Hematopoietic multipotent progenitor cell treated with erythropoietin and hydrocortisone succinate and interleukin-3 and kit ligand, for 8 days (in vitro differentiated cells): Measurements from ENCODE around the gene PHF21B.
"Not testable (repeated sequence)": the region's sequence is repeated elsewhere in the genome, so short reads cannot be mapped to it uniquely, and the experiment has no call there.

Experiments used
- DNase-seq: peaks from one replicate; pipeline ENCODE4 v3.0.0-alpha.2; 2015

Gene PHF21B

DNA sequence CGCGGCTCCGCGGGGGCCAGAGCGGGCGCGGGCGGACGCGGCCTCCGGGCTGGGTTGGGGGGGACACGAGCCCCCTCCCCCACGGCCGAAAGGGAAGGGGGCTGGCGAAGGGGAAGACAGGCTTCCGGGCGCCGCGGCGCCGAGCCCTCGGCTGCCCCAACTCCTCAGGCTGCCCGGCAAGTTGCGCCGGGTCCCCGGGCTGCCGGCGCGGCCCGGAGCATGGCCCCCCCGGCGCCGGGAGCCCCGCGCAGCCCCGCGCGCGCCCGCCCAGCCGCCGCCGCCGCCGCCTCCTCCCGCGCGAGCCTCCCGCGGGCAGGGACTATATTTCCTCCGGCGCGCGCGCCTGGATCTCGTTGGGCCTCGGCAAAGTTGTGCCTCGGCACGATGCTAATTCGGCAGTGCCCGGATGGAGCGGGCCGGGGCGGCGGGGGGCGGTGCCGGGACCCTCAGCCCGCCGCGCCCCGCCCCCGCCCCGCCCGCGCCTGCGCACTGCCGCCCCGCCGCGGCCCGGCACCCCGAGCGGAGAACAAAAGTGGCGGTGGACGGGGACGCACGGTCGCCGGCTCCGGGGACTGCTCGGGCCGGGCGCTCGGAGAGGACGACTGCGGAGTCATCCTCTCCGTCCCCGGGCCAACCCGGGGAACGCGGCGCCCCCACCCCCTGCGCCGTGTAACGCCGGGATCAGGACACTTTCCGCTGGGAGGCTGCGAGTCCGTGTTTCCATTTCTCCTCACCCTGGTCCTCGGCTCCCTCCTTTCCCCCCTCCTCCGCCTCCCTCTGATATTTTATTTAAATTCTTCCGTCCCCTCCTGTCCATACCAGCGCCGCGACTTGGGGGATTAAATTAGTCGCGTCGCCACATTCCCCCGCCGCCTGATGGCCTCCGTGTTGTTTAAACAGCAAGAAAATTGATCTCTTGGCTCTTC is at the start of gene PHF21B:
Gene PHF21B (minus strand): TSS at position 400 of the 926 bp plus-strand sequence. CDS start 456 bp downstream, outside the sequence.
- no peak for DNase-seq

DNA sequence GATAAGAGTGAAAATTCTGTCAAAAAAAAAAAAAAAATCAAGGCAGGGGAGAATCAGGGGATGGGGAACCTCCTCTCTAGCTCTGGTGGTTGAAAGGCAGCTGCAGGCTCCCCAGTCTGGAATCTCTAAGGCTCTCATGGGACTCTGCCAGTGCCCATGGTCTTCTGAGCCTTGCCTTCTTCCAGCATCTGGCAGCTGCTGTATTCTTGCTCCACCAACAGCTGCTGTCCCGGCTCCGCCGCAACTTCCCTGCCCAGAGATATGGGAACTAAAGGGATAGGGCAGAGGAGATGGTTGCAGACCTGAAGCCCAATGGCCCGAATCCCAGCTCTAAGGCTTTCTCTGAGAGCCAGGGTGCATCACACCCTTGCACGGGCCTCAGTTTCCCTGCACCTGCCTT is 49.5 kb upstream of the PHF21B start:
- DNase-seq = no peak

DNA sequence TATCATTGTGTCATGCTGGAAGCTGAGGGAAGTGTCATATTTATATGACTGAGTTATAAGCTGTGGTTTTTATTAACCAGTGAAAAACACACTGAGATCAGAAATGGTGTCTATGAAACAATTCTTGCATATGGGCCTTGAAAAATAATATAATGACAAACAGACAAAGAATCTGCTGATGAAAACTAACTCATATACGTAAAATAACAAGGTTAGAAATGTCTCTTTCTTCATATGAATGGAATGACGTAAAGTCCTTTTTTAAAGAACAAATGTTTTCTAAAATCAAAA is 48.8 kb upstream of the PHF21B start:
- DNase-seq = no peak

DNA sequence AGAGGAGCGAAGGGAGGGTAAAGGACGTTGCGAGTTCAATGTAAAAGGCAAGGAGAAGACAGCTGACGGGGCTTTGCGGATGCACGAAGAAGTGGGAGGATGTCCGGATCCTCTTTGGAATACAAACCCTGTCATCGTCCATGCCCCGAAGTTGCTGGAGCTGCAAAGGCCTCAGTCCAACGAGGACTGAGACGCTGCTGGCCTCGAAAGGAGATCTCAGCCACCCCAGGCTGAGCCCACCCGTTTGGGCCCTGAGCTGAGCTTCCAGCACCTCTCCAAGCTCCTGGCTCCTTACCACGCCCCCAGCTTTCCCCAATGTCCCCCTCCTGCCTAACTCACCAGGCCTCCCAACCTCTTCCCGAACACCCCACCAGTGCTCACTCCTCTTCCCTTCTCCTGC is 46.1 kb upstream of the PHF21B start:
- no peak for DNase-seq

DNA sequence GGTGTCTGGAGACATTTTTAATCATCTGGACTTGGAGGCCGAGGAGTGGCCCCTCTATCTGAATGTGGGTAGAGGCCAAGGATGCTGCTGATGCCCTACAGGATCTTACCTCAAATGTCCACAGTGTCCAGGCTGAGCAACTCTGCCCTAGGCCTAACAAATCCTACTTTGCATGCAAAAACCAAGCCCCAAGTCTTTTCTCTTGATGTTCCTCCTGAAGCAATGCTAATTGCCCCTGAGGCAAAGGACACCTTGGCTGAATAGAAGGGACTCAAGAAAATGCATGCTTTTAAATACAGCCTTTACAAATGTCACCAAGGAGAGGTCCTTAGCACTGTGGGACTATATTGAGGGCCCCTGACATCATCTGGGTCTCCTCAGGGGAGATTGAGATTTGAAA is 43.8 kb upstream of the PHF21B start:
- no peak for DNase-seq

DNA sequence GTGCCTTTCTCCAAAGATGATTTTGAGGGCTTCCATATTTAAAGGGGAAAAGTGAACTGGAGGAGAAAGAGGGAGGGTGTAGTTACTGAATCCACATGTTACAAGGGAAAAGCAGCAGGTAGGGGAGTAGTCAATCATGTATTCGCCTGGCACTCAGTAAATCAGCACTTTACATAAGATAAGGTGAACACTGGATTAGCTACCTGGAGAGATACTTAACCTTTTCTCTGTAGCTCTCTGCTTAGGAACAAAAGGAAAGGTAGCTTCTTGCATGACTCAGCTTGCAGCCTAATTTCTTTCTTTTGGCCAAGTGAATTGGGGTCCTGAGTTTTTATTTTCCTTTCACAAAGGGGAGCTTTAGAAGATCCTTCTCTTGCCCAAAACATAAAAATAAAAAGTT is 43.3 kb upstream of the PHF21B start:
- DNase-seq = no peak

DNA sequence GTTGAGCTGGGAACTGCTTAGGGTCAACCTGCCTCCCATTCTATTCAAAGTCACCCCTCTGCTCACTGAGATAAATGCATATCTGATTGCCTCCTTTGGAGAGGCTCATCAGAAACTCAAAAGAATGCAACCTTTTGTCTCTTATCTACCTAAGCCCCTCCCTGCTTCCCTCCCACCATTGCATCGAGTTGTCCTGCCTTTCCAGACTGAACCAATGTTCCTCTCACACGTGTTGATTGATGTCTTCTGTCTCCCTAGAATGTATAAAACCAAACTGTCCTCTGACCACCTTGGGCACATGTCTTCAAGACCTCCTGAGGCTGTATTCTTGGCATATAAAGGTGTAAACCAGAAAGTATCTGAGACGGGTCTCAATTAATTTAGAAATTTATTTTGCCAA is 42.9 kb upstream of the PHF21B start:
- not testable (repeated sequence) for DNase-seq

DNA sequence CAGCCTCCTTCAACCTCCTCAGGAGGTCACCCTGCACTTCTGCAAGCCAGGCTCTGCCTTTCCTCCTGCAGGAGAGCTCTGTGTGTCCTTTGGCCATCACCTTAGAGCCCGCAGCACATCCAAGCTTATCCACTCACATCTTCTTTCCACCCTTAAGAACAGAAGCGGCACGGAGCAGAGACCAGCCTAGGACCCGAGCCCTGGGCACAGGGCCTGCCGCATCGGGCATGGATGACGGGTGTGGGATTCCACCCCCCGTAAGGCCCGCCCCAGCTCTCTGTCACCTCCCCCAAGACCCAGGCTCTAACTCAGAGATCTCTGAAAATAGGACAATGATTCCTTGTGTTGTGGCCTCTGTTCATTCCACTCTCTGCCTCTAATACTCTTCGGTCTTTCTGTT is 42.1 kb upstream of the PHF21B start:
- no peak for DNase-seq

DNA sequence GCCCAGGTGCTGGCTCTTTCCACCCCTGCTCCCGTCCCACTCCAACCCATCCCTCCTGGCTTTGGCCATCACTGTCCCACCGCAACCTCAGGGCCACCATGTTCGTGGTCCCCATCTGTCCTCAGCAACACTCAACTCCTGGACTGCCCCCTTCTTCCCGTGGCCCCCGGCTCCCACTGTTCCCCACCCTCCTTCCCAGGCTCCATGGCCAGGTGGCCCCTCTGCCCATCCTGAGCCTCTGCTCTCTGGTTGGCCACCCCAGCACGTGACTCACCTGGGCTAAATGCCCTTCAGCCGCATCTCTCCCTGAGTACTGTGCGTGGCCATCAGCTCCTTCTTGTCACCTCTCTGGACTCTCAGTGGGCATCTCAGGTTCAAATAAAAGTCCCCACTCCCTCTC is 41.6 kb upstream of the PHF21B start:
- no peak for DNase-seq

DNA sequence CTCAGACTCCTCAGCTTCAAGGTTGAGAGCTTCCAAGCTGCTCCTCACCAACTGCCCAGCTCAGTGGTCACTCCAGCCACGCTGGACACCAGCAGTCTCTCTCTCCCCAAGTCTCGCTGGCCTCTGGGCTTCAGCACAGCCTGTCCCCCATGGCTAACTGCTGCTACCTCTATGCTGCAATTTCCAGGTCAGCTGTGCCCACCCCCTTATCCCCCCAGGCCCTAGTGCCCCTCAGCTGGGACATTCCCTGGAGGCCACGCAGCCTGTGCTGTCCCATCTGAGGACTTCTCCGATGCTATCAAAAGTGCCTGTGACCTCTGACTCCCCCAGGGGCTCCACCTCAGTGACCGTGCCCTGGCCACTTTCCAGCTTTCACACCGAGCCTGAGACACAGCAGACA is 37.5 kb upstream of the PHF21B start:
- no peak for DNase-seq

DNA sequence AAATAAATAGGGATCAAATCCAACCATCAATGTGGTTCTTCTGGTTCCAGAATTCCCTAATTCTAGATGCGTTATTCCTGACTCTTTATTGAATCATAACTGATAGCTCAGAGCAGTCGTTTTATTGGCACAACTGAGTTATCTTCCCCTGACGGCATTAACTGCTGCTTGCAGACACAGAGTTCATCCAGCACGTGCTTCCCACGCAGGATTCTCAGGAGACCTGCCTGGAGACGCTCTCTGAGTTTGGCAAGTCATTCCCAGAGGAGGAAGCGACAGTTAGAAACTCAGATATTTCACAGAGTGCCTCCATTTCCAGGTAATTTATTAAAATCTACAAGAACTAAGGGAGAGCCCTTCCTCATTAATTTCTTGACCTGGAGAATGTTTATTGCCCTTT is 35.4 kb upstream of the PHF21B start:
- no peak for DNase-seq

DNA sequence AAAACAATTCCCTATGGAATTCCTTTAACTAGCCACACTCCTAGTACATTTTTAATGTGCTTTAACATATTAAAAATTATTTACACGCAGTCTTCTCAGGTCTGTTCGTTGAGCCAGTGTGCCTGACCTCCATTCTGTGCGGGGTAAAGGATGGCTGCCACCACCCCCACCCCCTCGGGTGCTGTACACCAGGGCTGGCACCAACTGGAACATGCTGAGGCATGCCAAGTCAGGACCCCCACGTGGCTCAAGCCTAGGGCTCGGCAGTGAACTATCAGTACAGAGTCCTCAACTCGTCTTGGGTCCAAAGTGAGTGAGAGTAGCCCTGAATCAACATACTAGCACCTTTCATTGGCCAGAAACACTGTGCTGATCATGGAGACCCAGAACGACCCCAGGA is 32.5 kb upstream of the PHF21B start:
- DNase-seq = no peak

DNA sequence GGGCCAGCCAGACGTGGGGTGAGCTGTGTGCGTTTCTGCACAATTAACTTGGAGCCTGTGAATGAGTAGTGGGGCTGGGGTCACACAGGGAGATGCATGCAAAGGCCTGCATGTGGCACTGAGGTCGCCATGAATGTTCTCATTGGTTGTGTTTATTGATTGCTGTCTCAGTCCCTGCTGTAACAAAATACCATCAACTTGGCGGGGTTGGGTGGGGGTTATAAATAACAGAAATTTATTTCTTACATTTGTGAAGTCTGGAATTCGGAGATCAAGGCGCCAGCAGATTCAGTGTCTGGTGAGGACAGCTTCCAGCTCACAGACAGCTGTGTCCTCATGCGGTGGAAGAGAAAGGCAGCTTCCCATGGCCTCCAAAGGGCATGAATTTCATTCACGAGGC is 29.3 kb upstream of the PHF21B start:
- DNase-seq = no peak

DNA sequence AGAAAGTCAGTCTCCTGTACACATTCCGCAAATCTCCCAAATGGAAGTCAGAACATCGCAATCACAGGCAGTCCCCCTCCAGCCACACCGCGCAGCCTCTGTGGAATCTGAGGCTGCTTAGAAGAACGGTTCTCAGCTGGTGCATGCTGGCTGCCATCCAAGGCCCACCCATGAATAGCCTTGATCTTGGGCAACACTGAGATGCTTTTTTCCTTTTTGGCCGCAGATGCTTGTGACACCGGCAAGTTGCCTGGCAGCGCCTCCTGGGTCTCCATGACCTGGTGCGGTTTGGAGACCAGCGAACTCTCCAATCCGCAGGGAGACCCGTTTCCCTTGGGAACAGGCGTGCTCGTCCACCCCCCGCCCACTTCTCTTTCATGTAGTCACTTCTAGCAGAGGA is 26.3 kb upstream of the PHF21B start:
- DNase-seq = no peak

DNA sequence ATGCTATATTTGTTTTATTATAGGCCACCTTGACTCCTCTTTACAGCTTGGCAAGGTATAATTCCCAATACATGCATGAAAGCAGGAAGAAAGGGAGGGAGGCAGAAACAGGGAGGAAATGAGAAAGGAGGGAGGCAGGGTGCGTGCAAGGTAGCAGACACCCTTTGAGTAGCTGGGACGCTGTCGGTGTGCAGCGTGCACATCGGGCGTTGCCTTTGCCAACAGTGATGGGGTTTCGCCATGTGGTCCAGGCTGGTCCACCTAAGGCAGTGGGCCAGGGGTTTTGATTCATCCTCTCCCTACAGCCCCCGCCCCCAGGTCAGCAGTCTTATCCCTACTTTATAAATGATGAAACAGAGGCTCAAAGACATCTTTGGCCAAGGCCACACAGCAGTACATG is 25.0 kb upstream of the PHF21B start:
- DNase-seq = no peak

DNA sequence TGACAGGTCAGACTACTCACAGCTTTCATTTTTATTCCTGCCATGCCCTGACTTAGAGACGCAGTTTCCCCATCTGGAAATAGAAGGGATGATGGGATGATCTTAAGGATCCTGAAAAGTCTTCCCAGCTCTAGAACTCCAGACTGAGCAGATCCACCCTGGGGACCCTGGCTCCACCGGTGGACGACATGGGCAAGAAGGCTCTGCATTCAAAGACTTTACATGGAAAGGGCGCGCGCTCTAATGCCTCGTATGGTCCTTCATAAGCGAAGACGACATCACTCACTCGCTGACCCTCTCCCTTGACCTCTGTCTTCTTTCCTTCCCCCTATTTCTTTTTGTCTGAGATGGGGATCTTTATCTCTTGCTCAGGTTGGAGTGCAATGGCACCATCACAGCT is 24.4 kb upstream of the PHF21B start:
- no peak for DNase-seq

DNA sequence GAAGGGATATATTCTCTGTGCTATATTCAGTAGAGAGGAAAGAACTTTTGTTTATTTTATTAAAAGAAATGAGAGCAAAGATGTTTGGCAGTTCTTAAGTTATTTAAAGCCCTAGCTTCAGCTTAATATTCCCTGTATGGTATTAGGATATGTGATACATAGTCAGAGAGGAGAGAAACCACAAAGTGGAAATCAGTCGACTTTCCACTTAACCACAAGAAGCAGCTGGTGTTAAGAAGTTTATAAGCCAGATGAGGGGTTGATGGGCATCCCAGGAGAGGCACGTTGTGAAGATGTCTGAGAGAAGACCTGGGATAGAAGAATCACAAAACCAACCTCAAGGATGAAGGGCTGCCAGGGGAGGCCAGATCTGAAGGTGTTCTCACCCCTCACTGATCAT is 23.3 kb upstream of the PHF21B start:
- no peak for DNase-seq

DNA sequence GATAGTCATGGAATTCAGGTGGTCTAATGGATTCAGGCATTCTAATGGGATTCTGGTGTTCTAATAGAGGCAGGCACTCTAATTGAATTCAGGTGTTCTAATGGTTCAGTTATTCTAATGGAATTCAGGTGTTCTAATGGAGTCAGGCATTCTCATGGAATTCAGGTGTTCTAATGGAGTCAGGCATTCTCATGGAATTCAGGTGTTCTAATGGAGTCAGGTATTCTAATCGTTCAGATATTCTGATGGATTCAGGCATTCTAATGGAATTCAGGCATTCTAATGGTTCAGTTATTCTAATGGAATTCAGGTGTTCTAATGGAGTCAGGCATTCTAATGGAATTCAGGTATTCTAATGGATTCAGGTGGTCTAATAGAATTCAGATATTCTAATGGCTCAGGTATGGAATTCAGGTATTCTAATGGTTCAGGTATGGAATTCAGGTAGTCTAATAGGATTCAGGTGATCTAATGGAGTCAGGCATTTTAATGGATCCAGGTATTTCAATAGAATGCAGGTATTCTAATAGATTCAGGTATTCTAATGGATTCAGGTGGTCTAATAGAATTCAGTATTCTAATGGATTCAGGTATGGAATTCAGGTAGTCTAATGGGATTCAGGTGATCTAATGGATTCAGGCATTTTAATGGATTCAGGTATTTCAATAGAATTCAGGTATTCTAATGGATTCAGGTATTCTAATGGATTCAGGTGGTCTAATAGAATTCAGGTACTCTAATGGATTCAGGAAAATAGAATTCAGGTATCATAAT is 22.0 kb upstream of the PHF21B start:
- DNase-seq = no peak

DNA sequence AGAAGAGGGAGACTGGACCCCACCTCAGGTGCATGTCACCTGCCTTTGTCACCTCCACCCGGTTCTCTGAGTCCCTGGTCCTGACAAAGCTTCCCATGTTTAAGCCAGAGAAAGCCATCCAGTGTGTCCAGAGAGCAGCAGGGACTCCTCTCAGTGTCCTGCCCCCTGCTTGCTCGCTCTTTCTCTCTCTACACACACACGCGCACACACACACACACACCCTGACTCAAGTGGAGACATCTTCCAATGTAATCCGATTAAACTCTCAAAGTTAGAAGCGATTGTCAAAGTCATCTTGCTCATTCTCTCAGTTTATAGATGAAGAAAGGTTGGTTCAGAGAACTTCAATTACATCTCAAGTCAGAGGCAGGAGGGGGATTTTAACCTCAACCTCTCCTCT is 19.7 kb upstream of the PHF21B start:
- no peak for DNase-seq

DNA sequence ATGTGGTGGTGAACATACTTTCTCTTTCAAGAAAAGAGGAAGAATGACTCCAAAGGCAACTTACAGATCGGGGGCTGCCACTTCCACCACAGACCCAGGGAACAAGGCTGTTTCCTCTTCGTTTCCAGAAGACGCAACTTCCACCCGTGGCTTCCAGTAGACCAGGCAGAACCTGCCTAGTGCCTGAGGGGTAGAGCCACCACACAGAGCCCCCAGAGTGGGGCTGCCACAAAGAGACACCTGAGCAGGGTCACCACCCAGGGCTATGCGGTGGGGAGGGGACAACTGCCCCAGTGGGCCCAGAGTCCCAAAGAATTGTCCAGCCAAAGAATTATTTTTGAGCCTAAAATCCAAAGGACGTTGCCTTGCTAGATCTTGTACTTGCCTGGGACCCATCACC is 16.7 kb upstream of the PHF21B start:
- no peak for DNase-seq

DNA sequence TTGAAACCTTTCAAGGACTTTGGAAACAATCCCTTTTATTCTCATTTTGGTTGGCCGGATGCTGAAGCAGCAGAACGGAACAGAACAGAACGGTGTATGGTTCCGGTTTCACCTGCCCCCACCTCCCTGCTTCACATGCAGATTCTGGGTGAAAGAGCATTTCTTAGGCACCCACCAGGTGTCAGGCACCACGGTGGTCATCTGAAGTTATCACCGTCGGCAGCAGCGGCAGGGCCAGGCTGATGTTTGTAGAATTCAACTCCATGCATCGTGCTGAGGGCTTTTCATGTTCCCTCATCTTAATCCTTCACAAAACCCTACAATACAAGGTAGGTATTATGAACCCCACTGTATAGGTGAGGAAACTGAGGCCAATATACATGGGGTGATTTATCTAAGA is 13.6 kb upstream of the PHF21B start:
- no peak for DNase-seq

DNA sequence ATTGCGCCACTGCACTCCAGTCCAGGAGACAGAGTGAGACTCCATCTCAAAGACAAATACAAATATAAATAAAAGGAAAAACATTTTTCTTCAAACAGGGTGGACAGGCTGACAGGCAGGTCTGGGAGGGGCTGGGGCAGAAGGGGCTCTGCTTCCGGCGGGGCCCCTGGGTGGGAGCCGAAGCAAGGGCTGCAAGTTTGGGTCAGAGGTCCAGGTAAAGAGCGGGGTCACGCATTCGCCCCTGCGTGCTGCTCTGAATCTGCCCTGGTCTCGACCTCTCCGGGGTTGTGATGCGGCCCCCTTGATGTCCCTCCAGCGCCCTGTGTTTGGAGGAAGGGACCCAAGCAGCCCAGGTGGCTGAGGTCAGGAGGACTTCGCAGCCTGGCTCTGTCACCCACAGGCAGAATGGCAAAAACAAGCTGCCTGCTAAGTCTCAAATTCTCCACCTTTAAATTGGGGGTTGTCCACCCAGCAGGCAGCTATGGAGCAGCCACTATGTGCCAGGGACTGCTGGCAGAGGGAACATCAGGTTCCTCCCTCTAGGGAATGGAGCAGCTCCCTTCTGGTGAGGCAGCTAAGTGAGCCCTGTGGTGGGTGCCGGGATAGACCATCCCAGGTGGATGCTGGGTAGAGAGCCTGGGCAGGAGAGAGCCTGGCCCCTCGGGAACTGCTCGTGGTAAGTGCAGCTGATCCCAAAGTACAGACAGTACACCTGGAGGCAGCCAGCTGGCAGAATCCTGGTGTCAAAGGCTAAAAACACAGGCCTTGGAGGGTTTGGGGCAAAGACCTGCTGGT is 10.3 kb upstream of the PHF21B start:
- no peak for DNase-seq

DNA sequence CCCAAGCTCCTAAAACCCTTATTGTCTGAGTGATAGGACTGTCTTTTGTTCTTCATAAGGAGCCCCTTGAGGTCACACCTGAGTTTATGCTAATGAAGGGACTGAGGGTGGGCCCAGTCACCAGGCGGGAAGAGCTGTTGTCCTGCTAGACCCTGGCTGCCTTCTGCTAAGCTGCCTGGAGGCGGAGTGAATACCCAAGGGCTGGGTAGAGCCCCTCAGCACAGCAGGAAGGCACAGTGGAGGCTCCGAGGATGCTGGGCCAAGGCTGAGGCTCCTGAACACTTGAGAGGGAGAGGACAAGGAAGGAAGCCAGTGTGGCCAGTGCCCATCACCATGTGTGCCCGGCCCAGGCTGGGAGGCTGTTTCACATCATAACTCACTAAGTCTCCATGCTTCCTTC is 4.8 kb upstream of the PHF21B start:
- no peak for DNase-seq

DNA sequence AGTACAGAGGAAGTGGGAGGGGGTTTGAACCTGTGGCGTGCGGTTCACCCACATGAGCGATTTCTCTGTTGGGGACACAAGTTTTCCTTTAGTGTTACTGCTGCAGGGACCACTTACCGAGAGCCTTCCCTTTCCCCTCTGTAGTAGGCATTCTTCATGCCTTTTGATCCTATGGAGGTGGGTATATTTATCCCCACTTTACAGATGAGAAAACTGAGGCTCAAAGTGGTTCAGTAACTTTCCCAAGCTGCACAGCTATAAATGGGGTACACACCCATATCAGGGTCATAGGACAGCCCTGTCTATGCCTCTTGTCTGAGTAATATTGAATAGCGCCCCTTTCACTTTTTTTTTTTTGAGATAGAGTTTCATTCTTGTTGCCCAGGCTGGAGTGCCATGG is 3.3 kb upstream of the PHF21B start:
- DNase-seq = no peak
